Stimulated activated CD4-positive, alpha-beta T cell treated with anti-CD3 and anti-CD28 coated beads, Interleukin-1b, Interleukin-23, amount 100 ng/mL, for 1 hour (primary cell): ENCODE measurements around the gene GNAO1.

Source experiments
- DNase-seq, 2 donors: peaks; one replicate each; pipeline ENCODE4 v3.0.0-alpha.2; 2020; ENCODE audit warnings: low read depth in 2 of 2

The GNAO1 gene

DNA sequence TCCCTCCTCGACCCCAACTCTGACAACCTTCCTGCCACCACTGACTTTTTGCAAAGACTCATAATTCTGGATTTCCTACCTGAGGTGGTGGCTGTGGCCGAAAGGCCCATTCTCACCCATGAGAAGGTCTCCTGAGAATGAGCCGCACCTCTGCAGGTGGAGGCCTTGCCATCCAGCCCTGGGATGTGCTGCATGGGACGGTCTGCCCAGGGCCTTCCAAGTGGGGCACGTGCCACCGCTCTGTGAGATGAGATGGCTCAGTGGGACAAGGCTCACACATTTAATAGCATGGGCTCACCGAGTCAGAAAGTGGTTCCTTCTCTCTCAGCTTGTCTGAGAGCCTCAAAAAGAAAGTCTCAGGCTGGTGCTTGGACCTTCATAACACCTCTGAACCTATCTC is 121.3 kb downstream of the GNAO1 start:
- DNase-seq, result no peak

GRCh38 chr16:56314244-56314850 is 123.1 kb downstream of the GNAO1 start:
- DNase-seq, result no peak

DNA sequence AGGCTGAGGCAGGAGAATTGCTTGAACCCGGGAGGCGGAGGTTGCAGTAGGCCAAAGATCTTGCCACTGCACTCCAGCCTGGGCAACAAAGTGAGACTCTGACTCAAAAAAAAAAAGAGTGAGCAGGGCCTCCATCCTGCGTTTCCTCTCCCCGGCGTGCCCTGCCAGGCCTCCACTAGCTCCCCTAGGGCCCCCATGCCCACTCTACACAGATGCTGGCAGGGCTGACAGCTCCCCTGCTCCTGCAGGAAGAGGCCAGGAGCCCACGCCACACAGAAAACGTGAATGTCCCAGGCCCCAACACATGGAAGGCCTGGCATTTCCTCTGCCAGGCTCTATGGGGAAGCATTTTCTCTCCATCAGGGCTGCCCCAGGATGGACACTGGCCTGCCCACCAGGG is 124.7 kb downstream of the GNAO1 start:
- no peak for DNase-seq

DNA sequence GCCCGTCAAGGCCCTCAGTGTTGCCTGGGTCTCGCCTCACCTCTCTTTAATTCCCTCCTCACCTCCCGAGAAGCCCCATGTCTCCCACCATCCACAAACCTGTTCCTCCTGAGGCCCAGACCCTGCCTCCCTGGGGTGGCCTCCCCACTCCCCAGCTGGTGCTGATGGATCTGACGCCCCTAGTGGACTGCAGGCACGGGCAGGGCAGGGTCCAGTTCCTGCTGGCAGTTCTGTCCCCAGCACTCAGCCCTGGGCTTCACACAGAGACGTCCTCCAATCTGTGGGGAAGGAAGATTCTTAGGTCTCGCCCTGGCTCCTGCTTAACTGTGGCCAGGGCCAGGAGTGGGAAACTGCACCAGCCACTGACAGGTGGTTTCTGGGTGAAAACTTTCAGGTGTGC is 125.3 kb downstream of the GNAO1 start:
- DNase-seq, result no peak

DNA sequence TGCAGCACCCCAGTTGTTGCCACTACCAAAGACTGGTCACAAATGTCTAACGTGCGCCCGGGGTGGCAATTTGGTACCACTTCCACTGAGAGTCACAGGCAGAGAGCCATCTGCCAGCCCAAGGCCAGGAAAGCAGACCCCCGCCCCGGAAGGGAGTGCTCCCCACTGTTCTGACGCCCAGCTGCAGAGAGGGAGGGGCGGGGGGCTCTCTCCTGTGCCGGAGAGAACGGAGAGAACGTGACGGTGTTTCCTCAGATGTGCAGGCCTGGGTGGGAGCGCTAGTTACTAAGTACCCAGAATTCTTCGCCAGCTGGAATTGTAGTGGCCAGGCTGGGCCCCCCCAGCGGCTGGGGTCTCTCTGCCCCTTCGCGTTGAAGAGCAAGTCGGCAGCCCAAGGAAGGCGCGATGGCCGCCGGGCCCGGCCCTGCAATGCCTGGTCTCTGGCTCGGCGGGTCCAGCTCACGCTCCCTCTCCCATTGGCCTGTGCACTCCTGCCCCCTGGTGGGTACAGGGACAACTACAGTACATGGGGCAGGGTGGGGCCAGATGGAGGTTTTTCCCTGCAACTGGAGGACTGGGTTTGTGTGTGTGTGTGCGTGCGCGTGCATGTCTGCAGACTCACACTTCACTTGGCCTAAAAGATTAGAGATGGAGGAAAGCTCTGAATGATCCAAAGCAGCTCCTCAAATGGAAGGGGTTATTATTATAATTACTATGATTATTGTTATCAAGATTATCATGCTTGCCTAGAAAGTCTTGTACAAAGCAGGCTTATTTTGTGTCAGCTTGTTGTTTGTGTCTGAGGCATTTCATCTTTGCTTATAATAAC is 126.9 kb downstream of the GNAO1 start:
- peak; percentile 59 to 64 for DNase-seq

- no peak for DNase-seq
Measured at GRCh38 chr16:56318827-56319140, 127.5 kb downstream of the GNAO1 start.

GRCh38 chr16:56319376-56319775 is 128.1 kb downstream of the GNAO1 start:
- DNase-seq, result no peak

GRCh38 chr16:56320056-56320455 is 128.8 kb downstream of the GNAO1 start:
- no peak for DNase-seq

DNA sequence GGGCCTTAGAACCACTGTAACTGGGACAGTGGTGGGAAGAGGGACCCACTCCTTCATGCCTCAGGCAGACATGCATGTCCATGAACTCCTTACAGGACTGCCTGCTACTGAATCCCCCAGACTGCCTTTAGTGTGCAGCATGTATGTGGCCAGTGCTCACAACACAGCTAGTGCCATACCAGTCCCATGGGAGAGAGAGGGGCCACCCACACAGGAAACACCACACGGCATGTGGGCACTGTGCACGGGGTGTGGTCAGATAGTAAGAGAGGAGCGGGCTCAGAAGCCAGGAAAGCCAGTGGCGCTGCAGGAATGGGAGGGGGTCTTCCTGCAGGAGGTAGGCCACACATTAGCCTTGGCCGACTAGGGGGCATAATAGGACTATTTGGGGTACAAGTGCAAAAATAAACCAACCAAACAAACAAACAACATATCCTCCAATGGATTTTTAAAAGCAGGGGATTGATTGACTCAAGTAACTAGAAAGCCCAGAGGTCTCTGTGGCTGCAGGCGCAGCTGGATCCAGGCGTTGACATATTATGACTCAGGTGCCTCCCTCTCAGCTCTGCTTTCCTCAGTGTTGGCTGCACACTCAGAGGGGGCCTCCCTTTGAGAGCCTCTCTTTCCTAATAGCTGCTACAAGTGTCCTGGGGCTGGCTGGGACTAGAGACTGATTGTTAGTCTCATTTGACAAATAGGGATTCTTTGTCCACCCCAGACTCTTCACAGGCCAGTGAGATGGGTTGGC is 129.7 kb downstream of the GNAO1 start:
- DNase-seq, result no peak

DNA sequence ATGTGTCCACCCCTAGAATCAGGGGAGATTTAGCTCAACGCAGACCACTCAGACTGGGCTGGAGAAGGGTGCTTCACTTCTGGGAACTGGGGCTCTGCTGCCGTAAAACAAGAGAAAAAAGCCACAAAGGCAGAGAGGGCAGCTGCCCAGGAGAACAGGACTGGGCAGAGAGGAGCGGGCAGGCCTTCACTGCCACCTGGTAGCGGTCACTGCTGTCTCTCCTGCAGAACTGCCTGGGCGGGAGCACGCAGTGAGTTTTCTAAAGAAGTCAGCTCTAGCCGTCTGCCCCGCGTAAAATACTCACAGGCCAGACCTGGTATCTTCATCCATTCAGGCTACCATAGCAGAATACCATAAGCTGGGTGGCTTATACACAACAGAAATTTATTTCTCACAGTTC is 130.3 kb downstream of the GNAO1 start:
- DNase-seq, result no peak

- DNase-seq, result no peak
Measured at GRCh38 chr16:56324406-56324805, 133.1 kb downstream of the GNAO1 start.

DNA sequence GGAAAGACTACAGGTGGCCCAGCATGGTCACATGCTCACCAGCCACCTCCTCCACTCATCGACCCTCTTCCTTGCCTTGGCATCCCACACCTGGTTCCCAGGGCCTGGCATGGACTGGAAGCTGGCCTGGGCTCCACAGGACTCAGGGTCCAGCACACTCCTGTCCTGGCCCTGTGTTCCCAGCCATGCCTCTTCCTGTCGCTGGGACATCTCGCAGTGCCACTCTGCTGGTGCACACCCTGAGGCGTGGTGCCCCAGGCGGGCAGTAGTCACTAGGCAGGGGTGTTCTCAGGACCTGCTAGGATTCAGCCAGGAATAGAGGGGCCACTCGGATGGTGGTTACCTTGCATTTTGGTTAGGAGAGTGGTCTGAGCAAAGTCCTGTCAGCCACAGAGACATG is 134.7 kb downstream of the GNAO1 start:
- DNase-seq, result no peak

DNA sequence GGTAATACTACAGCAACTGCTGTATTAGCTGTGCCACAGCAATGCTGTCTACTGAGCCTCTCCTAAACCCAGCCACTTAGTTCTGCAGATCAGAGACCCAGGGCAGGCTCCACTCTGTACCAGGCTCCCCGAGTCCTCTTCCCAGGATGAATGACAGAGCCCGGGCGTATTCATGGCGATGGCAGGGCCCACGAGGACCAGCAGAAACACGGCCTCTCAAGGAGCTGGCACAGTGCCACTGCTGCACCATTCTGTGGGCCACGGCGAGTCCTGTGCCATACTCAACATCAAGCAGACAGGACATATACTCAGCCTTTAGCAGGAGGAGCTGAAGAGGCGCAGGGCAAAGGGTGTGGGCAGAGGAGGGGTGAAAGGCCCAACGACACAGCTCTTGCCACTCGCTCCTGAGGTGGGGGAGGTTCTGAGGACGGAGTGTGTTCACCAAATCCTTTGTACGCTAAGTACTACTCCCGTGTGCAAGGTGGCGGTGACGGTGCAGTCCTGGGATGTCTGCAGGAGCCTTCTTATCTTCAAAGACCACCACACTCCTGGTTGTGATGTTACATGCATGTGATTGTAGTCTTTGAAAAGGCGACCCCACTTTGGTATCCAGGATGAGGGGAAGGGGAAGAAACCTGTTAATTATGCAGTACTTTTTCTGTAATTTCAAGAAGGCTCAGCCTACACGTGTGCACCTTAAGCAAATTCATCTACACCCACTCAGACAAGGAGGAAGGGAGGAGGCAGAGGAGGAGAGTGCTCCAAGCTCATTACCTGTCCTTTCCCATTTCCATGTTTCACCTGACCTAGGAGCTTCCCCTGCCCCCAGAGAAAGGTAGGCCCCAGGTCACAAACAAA is 136.0 kb downstream of the GNAO1 start:
- no peak for DNase-seq

DNA sequence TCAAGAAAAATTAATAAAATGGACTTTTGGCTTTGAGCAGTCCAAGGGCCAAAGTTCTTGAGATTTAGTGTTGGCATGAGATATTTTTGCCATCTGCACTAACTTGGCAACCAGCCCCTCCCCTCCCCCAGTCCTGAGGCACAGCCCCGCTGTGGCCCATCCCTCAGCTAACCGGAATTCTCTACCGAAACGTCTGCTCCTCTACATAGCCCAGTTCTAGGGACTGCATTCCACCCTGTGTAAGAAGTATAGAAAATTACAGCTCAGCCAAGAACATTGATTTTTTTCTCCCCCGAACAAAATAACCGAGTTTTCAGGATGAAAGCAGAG is 136.6 kb downstream of the GNAO1 start:
- DNase-seq, result no peak

DNA sequence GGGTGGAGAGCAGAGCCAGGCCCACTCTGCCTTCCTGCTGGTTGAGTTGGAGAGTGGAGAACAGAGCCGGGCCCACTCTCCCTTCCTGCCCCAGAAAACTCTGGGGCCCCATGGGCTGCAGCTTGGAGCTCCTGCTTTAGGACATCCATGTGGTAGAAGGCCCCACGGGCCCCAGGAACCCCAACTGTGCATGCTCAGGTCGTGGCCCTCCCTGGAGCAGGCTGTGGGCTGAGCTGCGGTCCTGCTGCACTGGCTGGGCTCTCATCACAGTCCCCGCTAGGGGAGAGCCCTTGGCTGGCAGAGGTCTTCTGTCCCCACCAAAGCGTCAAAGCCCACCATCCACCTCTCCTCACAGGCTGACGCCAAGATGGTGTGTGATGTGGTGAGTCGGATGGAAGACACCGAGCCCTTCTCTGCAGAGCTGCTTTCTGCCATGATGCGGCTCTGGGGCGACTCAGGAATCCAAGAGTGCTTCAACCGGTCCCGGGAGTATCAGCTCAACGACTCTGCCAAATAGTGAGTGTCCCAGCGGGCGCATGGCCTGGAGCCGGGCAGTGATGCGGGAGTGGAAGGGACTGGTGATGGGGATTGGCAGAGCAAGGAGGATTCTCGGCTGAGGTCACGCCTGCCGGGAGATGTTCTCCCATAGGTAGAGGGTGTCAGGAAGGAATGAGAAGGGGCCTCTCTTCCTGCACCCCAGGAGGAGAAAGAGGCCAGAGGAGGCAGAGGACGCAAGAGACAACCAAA is 137.2 kb downstream of the GNAO1 start:
- no peak for DNase-seq

GRCh38 chr16:56329887-56330286 is 138.6 kb downstream of the GNAO1 start:
- DNase-seq, result no peak

GRCh38 chr16:56330476-56330875 is 139.2 kb downstream of the GNAO1 start:
- DNase-seq, result no peak

- no peak for DNase-seq
Measured at GRCh38 chr16:56331399-56331798, 140.1 kb downstream of the GNAO1 start.

- no peak for DNase-seq
Measured at GRCh38 chr16:56331915-56332314, 140.6 kb downstream of the GNAO1 start.

- no peak for DNase-seq
Measured at GRCh38 chr16:56332464-56333079, 141.3 kb downstream of the GNAO1 start.

DNA sequence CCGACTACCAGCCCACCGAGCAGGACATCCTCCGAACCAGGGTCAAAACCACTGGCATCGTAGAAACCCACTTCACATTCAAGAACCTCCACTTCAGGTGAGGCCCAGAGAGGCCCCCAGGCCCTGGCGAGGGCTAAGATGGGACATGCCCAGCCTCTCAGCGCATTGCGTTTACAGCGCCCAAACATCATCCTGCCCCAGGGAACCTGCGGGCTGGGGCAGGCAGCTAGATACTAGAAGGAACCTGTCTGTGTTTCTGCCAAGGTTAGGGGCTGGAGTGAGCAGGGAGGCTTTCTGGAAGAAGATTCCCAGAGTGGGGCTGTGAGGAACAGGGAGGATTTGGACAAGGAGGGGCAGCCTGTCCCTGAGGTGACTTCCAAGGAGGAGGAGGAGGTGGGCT is 143.5 kb downstream of the GNAO1 start:
- no peak for DNase-seq
